GM12864 (cell line): Measurements from ENCODE around the gene ACTBL2.

Experiments
- DNase-seq: peaks from one replicate; pipeline ENCODE4 v3.0.0-alpha.2; 2011; ENCODE audit warnings: low read depth
- H3K4me3 ChIP-seq: 2 replicates; pipeline ENCODE4 v1.5.1; 2011; ENCODE audit warnings: mild to moderate bottlenecking, low read depth, low read length, control low read depth
- CTCF ChIP-seq: IDR thresholded peaks from 2 replicates; pipeline ENCODE4 v1.5.1; 2011; ENCODE audit warnings: low read depth, mild to moderate bottlenecking, moderate library complexity, low read length, control low read depth, inconsistent platforms; ENCODE audit errors: missing control alignments

The ACTBL2 gene

GRCh38 chr5:57432876-57433275 lies 49.7 kb downstream of the ACTBL2 start:
- no peak overlapping the region for H3K4me3 ChIP-seq
- DNase-seq = no peak
- no peak for TF ChIP-seq CTCF

GRCh38 chr5:57431759-57432158 lies 50.9 kb downstream of the ACTBL2 start:
- no peak for TF ChIP-seq CTCF
- H3K4me3 ChIP-seq = no peak overlapping the region
- no peak for DNase-seq
